WTC11 (cell line): ENCODE data around the gene SEC16A. TPM values are rescaled to one million over a fixed set of nuclear protein-coding genes. Genes with fewer than 3 reads are reported as not detected.

Source experiments
- ATAC-seq: fragments of 200-7000 bp; cut with Tn5 transposase; 2 replicates; pipeline ENCODE4 v1.10.0; 2021; ENCODE audit warnings: mild to moderate bottlenecking, moderate library complexity
- CTCF ChIA-PET: fragments of 300-600 bp; sonication (Branson Sonifier 250); formaldehyde crosslinking; loops from one replicate; lab custom pipeline; 2021; ENCODE audit warnings: antibody characterized with exemption; lab: Charles Lee
- POLR2A ChIA-PET: fragments of 350-600 bp; sonication (Branson Sonifier 250); formaldehyde crosslinking; loops from one replicate; lab custom pipeline; 2021; ENCODE audit warnings: antibody characterized with exemption; lab: Charles Lee
- DNase-seq: peaks from one replicate; pipeline ENCODE4 v3.0.0; 2021; ENCODE audit warnings: low spot score
- H3K27ac Mint-ChIP-seq: 2 replicates; pipeline ENCODE4 v1.8.0; 2021; ENCODE audit warnings: mixed read lengths
- H3K27me3 Mint-ChIP-seq: 2 replicates; pipeline ENCODE4 v1.8.0; 2021; ENCODE audit warnings: low read depth, mild to moderate bottlenecking, moderate library complexity, mixed read lengths
- H3K36me3 Mint-ChIP-seq: 2 replicates; pipeline ENCODE4 v1.8.0; 2021; ENCODE audit warnings: mixed read lengths
- H3K4me1 Mint-ChIP-seq: 2 replicates; pipeline ENCODE4 v1.8.0; 2022; ENCODE audit warnings: mixed read lengths
- H3K4me3 Mint-ChIP-seq: 2 replicates; pipeline ENCODE4 v1.8.0; 2021; ENCODE audit warnings: mild to moderate bottlenecking, moderate library complexity, mixed read lengths
- H3K9me3 Mint-ChIP-seq: 2 replicates; pipeline ENCODE4 v1.8.0; 2021; ENCODE audit warnings: mixed read lengths
- AR ChIP-seq: fragments of 250-450 bp; sonication (Bioruptor Pico); IDR thresholded peaks from 2 replicates; pipeline ENCODE4 v1.9.0; 2021; ENCODE audit warnings: mild to moderate bottlenecking
- ESRRA ChIP-seq: sonication (generic); formaldehyde crosslinking; IDR thresholded peaks from 2 replicates; pipeline ENCODE4 v1.8.1; 2022; ENCODE audit warnings: mild to moderate bottlenecking, missing genetic modification reagents, borderline replicate concordance
- FOXP4 ChIP-seq: sonication (generic); formaldehyde crosslinking; IDR thresholded peaks from 2 replicates; pipeline ENCODE4 v1.8.0; 2022; ENCODE audit warnings: mild to moderate bottlenecking, missing genetic modification reagents
- GRHL2 ChIP-seq: fragments of 250-450 bp; sonication (Bioruptor Pico); IDR thresholded peaks from 2 replicates; pipeline ENCODE4 v1.8.0; 2022; ENCODE audit warnings: mild to moderate bottlenecking, moderate library complexity; ENCODE audit not compliant: insufficient replicate concordance, severe bottlenecking
- GTF2I ChIP-seq: fragments of 250-450 bp; sonication (Bioruptor Pico); conservative IDR thresholded peaks from 2 replicates; pipeline ENCODE4 v1.4.0; 2021; ENCODE audit warnings: mild to moderate bottlenecking
- IRF2 ChIP-seq: sonication (generic); formaldehyde crosslinking; IDR thresholded peaks from 2 replicates; pipeline ENCODE4 v1.8.0; 2022; ENCODE audit warnings: low read depth, missing genetic modification reagents, borderline replicate concordance
- KAT7 ChIP-seq: sonication (generic); formaldehyde crosslinking; IDR thresholded peaks from 2 replicates; pipeline ENCODE4 v1.8.1; 2023; ENCODE audit warnings: missing genetic modification reagents, mild to moderate bottlenecking, borderline replicate concordance
- MLX ChIP-seq: sonication (generic); formaldehyde crosslinking; IDR thresholded peaks from 2 replicates; pipeline ENCODE4 v1.8.1; 2023; ENCODE audit warnings: mild to moderate bottlenecking, missing genetic modification reagents, moderate library complexity
- NR1H2 ChIP-seq: sonication (generic); formaldehyde crosslinking; IDR thresholded peaks from 2 replicates; pipeline ENCODE4 v1.9.0; 2021; ENCODE audit warnings: mild to moderate bottlenecking, moderate library complexity, missing genetic modification reagents
- PRRX2 ChIP-seq: fragments of 250-450 bp; sonication (Bioruptor Pico); IDR thresholded peaks from 2 replicates; pipeline ENCODE4 v1.8.0; 2021; ENCODE audit warnings: mild to moderate bottlenecking
- RORB ChIP-seq: fragments of 250-450 bp; sonication (Bioruptor Pico); IDR thresholded peaks from 2 replicates; pipeline ENCODE4 v1.9.0; 2021; ENCODE audit warnings: mild to moderate bottlenecking
- STAT6 ChIP-seq: sonication (generic); formaldehyde crosslinking; conservative IDR thresholded peaks from 2 replicates; pipeline ENCODE4 v1.8.1; 2023; ENCODE audit warnings: mild to moderate bottlenecking, low read depth, missing genetic modification reagents, moderate library complexity
- USF2 ChIP-seq: sonication (generic); formaldehyde crosslinking; IDR thresholded peaks from 2 replicates; pipeline ENCODE4 v1.8.1; 2023; ENCODE audit warnings: mild to moderate bottlenecking, missing genetic modification reagents, moderate library complexity
- ZNF219 ChIP-seq: sonication (generic); formaldehyde crosslinking; IDR thresholded peaks from 2 replicates; pipeline ENCODE4 v1.8.0; 2023; ENCODE audit warnings: missing genetic modification reagents, mild to moderate bottlenecking, borderline replicate concordance
- ZNF317 ChIP-seq: sonication (generic); formaldehyde crosslinking; IDR thresholded peaks from 2 replicates; pipeline ENCODE4 v1.8.1; 2023; ENCODE audit warnings: low read depth, mild to moderate bottlenecking, moderate library complexity, missing genetic modification reagents, borderline replicate concordance
- total RNA-seq: library from RNA; stranded (reverse); gene quantifications from 3 replicates; pipeline ENCODE4 v1.2.3, GENCODE V29; 2021
- TF ChIP-seq, protein P1 (sequence below): sonication (generic); formaldehyde crosslinking; IDR thresholded peaks from 2 replicates; pipeline ENCODE4 v1.8.1; 2023; ENCODE audit warnings: mild to moderate bottlenecking, missing genetic modification reagents
- TF ChIP-seq, protein P2 (sequence below): sonication (generic); formaldehyde crosslinking; IDR thresholded peaks from 2 replicates; pipeline ENCODE4 v1.8.1; 2022; ENCODE audit warnings: low read depth, mild to moderate bottlenecking, moderate library complexity, missing genetic modification reagents, borderline replicate concordance

SEC16A gene
- total RNA-seq, 1 experiment from 2014 or later: 70.9 TPM

- TF ChIP-seq NR1H2 (CRISPR knock-in tag) (no peak), AR (CRISPR knock-in tag) (no peak)
These were observed 35.6 kb downstream of the SEC16A start (continued) for GRCh38 chr9:136447173-136447778.

DNA sequence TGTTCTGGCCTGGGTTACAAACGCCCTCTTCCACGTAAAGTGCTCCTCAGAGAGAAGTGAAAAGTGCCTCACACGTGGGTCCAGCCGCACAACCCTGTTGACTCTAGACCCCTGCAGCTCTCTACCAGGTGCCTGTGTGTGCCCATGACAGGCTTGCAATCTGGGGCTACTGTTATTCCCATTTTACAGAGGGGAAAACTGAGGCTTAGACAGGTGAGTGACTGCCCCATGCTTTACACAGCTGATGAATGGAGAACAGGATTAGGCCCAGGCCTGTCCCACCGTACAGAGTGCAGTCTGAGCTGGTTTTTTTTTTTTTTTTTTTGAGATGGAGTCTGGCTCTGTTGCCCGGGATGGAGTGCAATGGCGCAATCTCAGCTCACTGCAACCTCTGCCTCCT lies 37.0 kb downstream of the SEC16A start:
- ATAC-seq (no peak), DNase-seq (no peak)
- H3K27me3 Mint-ChIP-seq: no peaks in the 10 kb centered on the region
- peaks cover 60% of the 10 kb centered on the region for H3K36me3 Mint-ChIP-seq
- no peaks in the 10 kb centered on the region for H3K4me1 Mint-ChIP-seq
- H3K4me3 Mint-ChIP-seq: no peak overlapping the region
- H3K27ac Mint-ChIP-seq: no peak overlapping the region
- ChIA-PET CTCF (interaction anchor here (0.6 to 0.7 kb wide), 2 partner anchors 43 to 79 kb away, joined by 3 read pairs; no protein-coding TSS in a partner anchor), POLR2A (no interaction called here)
- TF ChIP-seq ESRRA (CRISPR knock-in tag): no peak
- no peak for TF ChIP-seq KAT7 (CRISPR knock-in tag)
- H3K9me3 Mint-ChIP-seq: no peaks in the 10 kb centered on the region

GRCh38 chr9:136444102-136444501 lies 38.7 kb downstream of the SEC16A start:
- Mint-ChIP-seq H3K27ac (no peak overlapping the region), H3K4me3 (no peak overlapping the region), H3K4me1 (no peaks in the 10 kb centered on the region), H3K9me3 (no peaks in the 10 kb centered on the region), H3K36me3 (peaks cover 48% of the 10 kb centered on the region), H3K27me3 (no peaks in the 10 kb centered on the region)
- POLR2A ChIA-PET: no interaction called here
- no peak for DNase-seq
- CTCF ChIA-PET: no interaction called here
- no peak for TF ChIP-seq GTF2I (CRISPR knock-in tag)
- TF ChIP-seq ZNF219 (CRISPR knock-in tag): no peak
- TF ChIP-seq, protein P1, sequence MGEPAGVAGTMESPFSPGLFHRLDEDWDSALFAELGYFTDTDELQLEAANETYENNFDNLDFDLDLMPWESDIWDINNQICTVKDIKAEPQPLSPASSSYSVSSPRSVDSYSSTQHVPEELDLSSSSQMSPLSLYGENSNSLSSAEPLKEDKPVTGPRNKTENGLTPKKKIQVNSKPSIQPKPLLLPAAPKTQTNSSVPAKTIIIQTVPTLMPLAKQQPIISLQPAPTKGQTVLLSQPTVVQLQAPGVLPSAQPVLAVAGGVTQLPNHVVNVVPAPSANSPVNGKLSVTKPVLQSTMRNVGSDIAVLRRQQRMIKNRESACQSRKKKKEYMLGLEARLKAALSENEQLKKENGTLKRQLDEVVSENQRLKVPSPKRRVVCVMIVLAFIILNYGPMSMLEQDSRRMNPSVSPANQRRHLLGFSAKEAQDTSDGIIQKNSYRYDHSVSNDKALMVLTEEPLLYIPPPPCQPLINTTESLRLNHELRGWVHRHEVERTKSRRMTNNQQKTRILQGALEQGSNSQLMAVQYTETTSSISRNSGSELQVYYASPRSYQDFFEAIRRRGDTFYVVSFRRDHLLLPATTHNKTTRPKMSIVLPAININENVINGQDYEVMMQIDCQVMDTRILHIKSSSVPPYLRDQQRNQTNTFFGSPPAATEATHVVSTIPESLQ (CRISPR knock-in tag): no peak
- TF ChIP-seq, protein P2, sequence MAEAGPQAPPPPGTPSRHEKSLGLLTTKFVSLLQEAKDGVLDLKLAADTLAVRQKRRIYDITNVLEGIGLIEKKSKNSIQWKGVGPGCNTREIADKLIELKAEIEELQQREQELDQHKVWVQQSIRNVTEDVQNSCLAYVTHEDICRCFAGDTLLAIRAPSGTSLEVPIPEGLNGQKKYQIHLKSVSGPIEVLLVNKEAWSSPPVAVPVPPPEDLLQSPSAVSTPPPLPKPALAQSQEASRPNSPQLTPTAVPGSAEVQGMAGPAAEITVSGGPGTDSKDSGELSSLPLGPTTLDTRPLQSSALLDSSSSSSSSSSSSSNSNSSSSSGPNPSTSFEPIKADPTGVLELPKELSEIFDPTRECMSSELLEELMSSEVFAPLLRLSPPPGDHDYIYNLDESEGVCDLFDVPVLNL: no peak
- no peak for TF ChIP-seq ZNF317
- no peak for TF ChIP-seq KAT7 (CRISPR knock-in tag)
- TF ChIP-seq IRF2 (CRISPR knock-in tag): no peak
- TF ChIP-seq MLX (CRISPR knock-in tag): no peak
- no peak for TF ChIP-seq USF2
- no peak for TF ChIP-seq RORB (CRISPR knock-in tag)
- TF ChIP-seq FOXP4 (CRISPR knock-in tag): no peak
- no peak for TF ChIP-seq STAT6 (CRISPR knock-in tag)
- TF ChIP-seq GRHL2 (CRISPR knock-in tag): no peak
- TF ChIP-seq PRRX2 (CRISPR knock-in tag): no peak
- ATAC-seq: no peak
